ENCODE data around the gene S100A4. TPM values are rescaled to one million over a fixed set of nuclear protein-coding genes. Genes with fewer than 3 reads are reported as not detected.

The S100A4 gene
- total RNA-seq, 1 experiment from 2014 or later, result 22.7 TPM

- H3K4me1 Mint-ChIP-seq, result peaks cover 4% of the 10 kb centered on the region; the same call in 1 of the 2 replicates
- no peak overlapping the region for H3K27ac Mint-ChIP-seq
- H3K9me3 Mint-ChIP-seq, result no peaks in the 10 kb centered on the region
- H3K27me3 Mint-ChIP-seq (ENCODE audit: low read depth), result no peaks in the 10 kb centered on the region; the same call in 1 of the 2 replicates
- H3K4me3 Mint-ChIP-seq, result no peak overlapping the region
- no peak for TF ChIP-seq NFE2L1 (CRISPR knock-in tag; IDR thresholded peaks at IDR 0.05)
- TF ChIP-seq MYBL2 (CRISPR knock-in tag; IDR thresholded peaks at IDR 0.05), result no peak
- TF ChIP-seq CREM (CRISPR knock-in tag; IDR thresholded peaks at IDR 0.05), result no peak
- no peak for TF ChIP-seq RORB (CRISPR knock-in tag; IDR thresholded peaks at IDR 0.05)
- no peak for TF ChIP-seq ZBTB43 (CRISPR knock-in tag; IDR thresholded peaks at IDR 0.05)
- no peak for TF ChIP-seq ZNF416 (CRISPR knock-in tag; IDR thresholded peaks at IDR 0.05)
- ChIA-PET POLR2A (no interaction called here), CTCF (interaction anchor here (1.2 to 1.4 kb wide), 2 partner anchors 10 to 69 kb away, joined by 3 to 5 read pairs; partner anchors contain the start of gene S100A13)
- no peaks in the 10 kb centered on the region for H3K36me3 Mint-ChIP-seq
- DNase-seq (ENCODE audit: low spot score) (no peak), ATAC-seq (no peak)
Observed at GRCh38 chr1:153557877-153558276, 12.3 kb upstream of the S100A4 start.

GRCh38 chr1:153556348-153556747, 10.7 kb upstream of the S100A4 start:
- POLR2A ChIA-PET, result interaction anchor here (0.6 kb wide), 1 partner anchor 11 kb away, joined by 3 read pairs; the partner anchor contains the start of gene S100A4
- H3K27me3 Mint-ChIP-seq (ENCODE audit: low read depth), result no peaks in the 10 kb centered on the region; the same call in 1 of the 2 replicates
- TF ChIP-seq CDX4 (CRISPR knock-in tag; IDR thresholded peaks at IDR 0.05; ENCODE audit: borderline replicate concordance), result no peak

GRCh38 chr1:153553830-153554541, 8.4 kb upstream of the S100A4 start:
- H3K9me3 Mint-ChIP-seq, result no peaks in the 10 kb centered on the region
- no peaks in the 10 kb centered on the region for H3K36me3 Mint-ChIP-seq
- no peaks in the 10 kb centered on the region; the same call in 1 of the 2 replicates for H3K27me3 Mint-ChIP-seq (ENCODE audit: low read depth)
- ChIA-PET CTCF (interaction anchor here (1.7 to 5.7 kb wide), 6 partner anchors 10 to 73 kb away, joined by 5 to 52 read pairs (median 12); partner anchors contain the start of genes S100A13 and S100A6), POLR2A (interaction anchor here (1.3 kb wide), 1 partner anchor 14 kb away, joined by 3 read pairs; no protein-coding TSS in a partner anchor)
- no peak for DNase-seq (ENCODE audit: low spot score)
- peaks cover 20% of the 10 kb centered on the region for H3K4me1 Mint-ChIP-seq
- TF ChIP-seq ZNF317 (CRISPR knock-in tag; IDR thresholded peaks at IDR 0.05; ENCODE audit: borderline replicate concordance, low read depth), result no peak
- no peak for TF ChIP-seq ZBTB43 (CRISPR knock-in tag; IDR thresholded peaks at IDR 0.05)
- no peak for TF ChIP-seq GRHL2 (CRISPR knock-in tag; IDR thresholded peaks at IDR 0.05; ENCODE audit: insufficient replicate concordance, severe bottlenecking)
- no peak for TF ChIP-seq RORB (CRISPR knock-in tag; IDR thresholded peaks at IDR 0.05)
- TF ChIP-seq ESRRA (CRISPR knock-in tag; IDR thresholded peaks at IDR 0.05; ENCODE audit: borderline replicate concordance), result no peak
- no peak for TF ChIP-seq NFYB (CRISPR knock-in tag; conservative IDR thresholded peaks at IDR 0.05; ENCODE audit: low read depth)
- no peak for TF ChIP-seq ATF6 (CRISPR knock-in tag; IDR thresholded peaks at IDR 0.05)
- TF ChIP-seq E2F4 (CRISPR knock-in tag; IDR thresholded peaks at IDR 0.05; ENCODE audit: borderline replicate concordance, low read depth), result no peak
- no peak for TF ChIP-seq ZNF425 (CRISPR knock-in tag; conservative IDR thresholded peaks at IDR 0.05)
- TF ChIP-seq FOXP4 (CRISPR knock-in tag; IDR thresholded peaks at IDR 0.05), result no peak
- no peak overlapping the region for H3K27ac Mint-ChIP-seq
- no peak for ATAC-seq
- no peak overlapping the region for H3K4me3 Mint-ChIP-seq

More at GRCh38 chr1:153556348-153556747, 10.7 kb upstream of the S100A4 start:
- H3K4me3 Mint-ChIP-seq, result no peak overlapping the region
- no peak overlapping the region for H3K27ac Mint-ChIP-seq
- DNase-seq (ENCODE audit: low spot score), result no peak
- peaks cover 4% of the 10 kb centered on the region; the same call in 1 of the 2 replicates for H3K4me1 Mint-ChIP-seq
- H3K9me3 Mint-ChIP-seq, result no peaks in the 10 kb centered on the region
- CTCF ChIA-PET, result interaction anchor here (1.1 to 1.2 kb wide), 2 partner anchors 12 to 24 kb away, joined by 3 to 4 read pairs; no protein-coding TSS in a partner anchor
- H3K36me3 Mint-ChIP-seq, result no peaks in the 10 kb centered on the region
- no peak for ATAC-seq

All from WTC11 (cell line).